A549 (cell line): ENCODE results near the gene ARHGAP10. TPM values are rescaled to one million over a fixed set of nuclear protein-coding genes. Genes with fewer than 3 reads are reported as not detected.

Experiments used
- CBX8 ChIP-seq: fragments of 200-600 bp; sonication (generic); IDR thresholded peaks from 2 replicates; pipeline ENCODE4 v1.6.1; 2016
- polyA plus RNA-seq, 4 experiments: library from polyadenylated mRNA; depleted of rRNA in 3 of 4; stranded (reverse); fragments of >200 nt; fragmentation: RNase III in 1 of 4; extraction: RNeasy Plus Mini Kit Qiagen cat#74134 plus additional on column Dnase treatment in 1 of 4; gene quantifications; 2 replicates in 3 of 4; 3 replicates in 1 of 4; pipeline ENCODE4 v1.2.3, GENCODE V29; 2011 to 2017
- small RNA-seq, 6 experiments: library from RNA; depleted of rRNA; stranded (forward); fragments of <200 nt; gene quantifications; one replicate each; pipeline ENCODE3, GENCODE V24; 2012

The ARHGAP10 gene
- polyA plus RNA-seq, 2 of the 4 experiments (the other 2 are of a cell fraction) = 7.0 to 7.2 TPM

DNA sequence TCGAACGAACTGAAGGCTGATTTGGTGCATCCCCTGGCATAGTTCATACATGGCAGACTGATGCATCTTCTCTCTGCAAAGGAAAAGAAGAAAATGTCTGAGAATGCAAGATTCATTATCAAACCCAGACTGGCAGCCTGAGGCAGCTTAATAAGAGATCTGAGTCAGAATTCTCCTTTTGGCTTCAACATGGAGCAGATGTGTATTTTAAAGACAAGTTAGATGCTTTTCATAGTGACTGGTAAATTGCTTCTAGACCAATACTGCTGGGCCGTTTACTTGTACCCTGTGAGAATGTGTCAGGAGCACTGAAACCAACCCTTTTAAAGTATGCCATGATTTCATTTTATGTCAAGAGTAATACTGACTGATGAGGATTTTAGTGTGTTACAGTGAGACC, 388.3 kb downstream of the ARHGAP10 start (continued):
- no peak for TF ChIP-seq CBX8

Small RNAs within 50 kb of the gene (small RNA-seq; reads per million reads assigned to genes)
- gene MIR4799 (0 to 2.1 (median 0) reads per million in 6 experiments), gene RN7SL254P (0 reads per million in 6 experiments), gene RNA5SP165 (0 reads per million in 6 experiments)

Other genes with a start within 250 kb of the ARHGAP10 start
- gene TMEM184C, start 114.7 kb upstream of the ARHGAP10 start, polyA plus RNA-seq (2011; rRNA removed) = 25.2 and 30.5 TPM in 2 replicates
- 17.4 to 17.6 TPM (median 17.6 TPM) in 3 replicates for gene TMEM184C, start 114.7 kb upstream of the ARHGAP10 start, polyA plus RNA-seq (2017; fragmentation: RNase III; extraction: RNeasy Plus Mini Kit Qiagen cat#74134 plus additional on column Dnase treatment)
- 6.1 and 6.3 TPM in 2 replicates for gene PRMT9, start 47.9 kb upstream of the ARHGAP10 start, polyA plus RNA-seq (2011; rRNA removed)
- gene PRMT9, start 47.9 kb upstream of the ARHGAP10 start, polyA plus RNA-seq (2017; fragmentation: RNase III; extraction: RNeasy Plus Mini Kit Qiagen cat#74134 plus additional on column Dnase treatment) = 2.8 to 3.0 TPM (median 3.0 TPM) in 3 replicates